Transverse colon (tissue), 4 donors: ENCODE data around the gene NKX2-3. TPM values are rescaled to one million over a fixed set of nuclear protein-coding genes. Genes with fewer than 3 reads are reported as not detected.
A peak's percentile ranks its signal among the peaks of the same experiment; 100 is the strongest.

Source experiments
- DNase-seq: peaks from one replicate; pipeline ENCODE4 v3.0.0-alpha.2; 2019
- H3K27ac ChIP-seq, 4 donors: fragments of 200-600 bp; sonication (generic); 2 replicates each; pipeline ENCODE4 v1.5.1; 2016 to 2018; ENCODE audit warnings: inconsistent platforms in 4 of 4
- H3K27me3 ChIP-seq: fragments of 200-600 bp; sonication (generic); 2 replicates; pipeline ENCODE4 v1.5.1; 2017; ENCODE audit warnings: inconsistent platforms
- H3K36me3 ChIP-seq, 4 donors: fragments of 200-600 bp; sonication (generic); 2 replicates each; pipeline ENCODE4 v1.5.1; 2017 to 2019; ENCODE audit warnings: inconsistent platforms in 4 of 4
- H3K4me1 ChIP-seq, 4 donors: fragments of 200-600 bp; sonication (generic); 2 replicates each; pipeline ENCODE4 v1.5.1; 2017 to 2020; ENCODE audit warnings: inconsistent platforms in 4 of 4
- H3K4me3 ChIP-seq, 4 donors: fragments of 200-600 bp; sonication (generic); 1 replicate in 1 of 4; 2 replicates in 3 of 4; pipeline versions ENCODE4 v1.5.1 to v1.6.1; 2017 to 2019; ENCODE audit warnings: inconsistent platforms in 4 of 4
- H3K9me3 ChIP-seq, 2 donors: fragments of 200-600 bp; sonication (generic); 2 replicates each; pipeline ENCODE4 v1.5.1; 2017 to 2019; ENCODE audit warnings: inconsistent platforms in 2 of 2
- EP300 ChIP-seq: sonication (generic); formaldehyde crosslinking; IDR thresholded peaks from one replicate; pipeline ENCODE4 v1.6.1; 2017; ENCODE audit warnings: antibody characterized with exemption, low read depth
- POLR2A ChIP-seq: fragments of 450-650 bp; IDR thresholded peaks from one replicate; pipeline ENCODE4 v1.6.1; 2016; ENCODE audit warnings: antibody characterized with exemption, mild to moderate bottlenecking, moderate library complexity
- POLR2AphosphoS5 ChIP-seq, 3 donors: sonication (generic); formaldehyde crosslinking; IDR thresholded peaks; one replicate each; pipeline ENCODE4 v1.6.1; 2016; ENCODE audit warnings: antibody characterized with exemption in 3 of 3
- WGBS, 2 donors: methylation state at CpG; one replicate each; pipeline ENCODE4 v1.1.5; 2018; ENCODE audit warnings: low coverage in 1 of 2; 5-methylcytosine and 5-hydroxymethylcytosine counted together
- in situ Hi-C, 4 donors: fragments of 200-750 bp; cut with MboI; loops; one replicate each; pipeline versions ENCODE4 v1.15.0 to v1.15.1; 2017; ENCODE audit warnings: low sequenced_read_pairs in 3 of 4, low pct_ligation_motif_present in 1 of 4, low pct_unique_long_range_greater_than_20kb in 1 of 4
- intact Hi-C: fragments of 100-400 bp; cut with DNase I; formaldehyde crosslinking; loops from one replicate; pipeline ENCODE4 v1.15.1; 2023; ENCODE audit warnings: low total_unique reads
- total RNA-seq, 4 donors: library from RNA; depleted of rRNA; stranded (reverse); fragments of >200 nt; gene quantifications; one replicate each; pipeline ENCODE4 v1.1.0, GENCODE V29; 2016
- TF ChIP-seq, protein P1 (sequence below), 5 experiments: fragments of 200-600 bp in 3 of 5; fragments of 450-650 bp in 2 of 5; sonication (generic) in 3 of 5; IDR thresholded peaks; 1 replicate in 2 of 5; 2 replicates in 3 of 5; pipeline ENCODE4 v1.5.1; 2016 to 2017; ENCODE audit warnings: antibody characterized with exemption in 5 of 5, inconsistent platforms in 3 of 5, mild to moderate bottlenecking in 2 of 5, moderate library complexity in 1 of 5

The NKX2-3 gene
- total RNA-seq, 4 donors from 2014 or later, result 7.0 to 11.1 (median 9.7) TPM

DNA sequence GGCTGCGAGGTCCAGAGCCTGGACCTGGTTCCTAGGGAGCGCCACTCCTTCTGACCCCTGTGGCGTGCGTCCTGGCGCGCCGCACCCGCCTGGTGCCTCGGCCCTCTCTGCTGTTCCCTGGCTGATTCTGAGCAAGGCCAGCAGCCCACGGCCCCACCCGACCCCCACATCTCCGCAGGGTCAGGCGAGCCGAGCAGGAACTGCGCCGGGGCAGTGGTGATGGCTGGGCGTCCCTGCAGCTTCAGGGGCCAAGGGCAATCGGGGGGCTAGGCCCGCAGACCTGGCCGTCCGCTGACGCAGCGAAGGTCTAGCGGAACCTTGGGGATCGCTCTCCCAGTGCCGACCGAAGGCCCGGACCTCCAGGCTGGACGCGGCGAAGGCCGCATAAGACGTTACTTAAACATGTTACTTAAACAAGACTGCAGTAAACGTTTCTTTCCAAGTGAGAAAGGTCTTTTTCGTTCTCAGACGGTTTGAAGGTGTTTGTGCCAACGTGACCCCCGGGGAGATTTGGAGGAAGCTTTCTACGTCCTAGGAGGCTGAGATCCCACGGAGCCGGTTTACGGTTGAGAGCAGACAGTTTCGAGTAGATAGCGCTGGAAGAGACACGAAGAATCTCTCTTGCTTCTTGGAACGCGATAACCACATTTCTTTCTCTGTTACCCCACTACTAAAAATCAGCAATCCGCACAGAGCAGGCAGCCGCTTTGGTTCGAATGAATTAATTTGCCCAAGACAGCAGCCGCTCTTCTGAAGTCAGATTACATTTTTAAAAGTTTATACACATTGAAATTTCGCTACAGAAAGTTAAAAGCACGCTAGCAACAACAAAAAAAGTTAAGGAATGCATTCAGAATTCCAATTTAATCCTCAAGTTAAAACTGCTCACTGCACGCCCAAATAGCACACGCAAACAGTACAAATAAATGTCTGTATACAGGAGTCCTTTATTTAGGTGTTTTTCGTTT, 4.9 kb upstream of the NKX2-3 start:
- H3K4me1 ChIP-seq, result peaks cover 3 to 45% (median 5%) of the 10 kb centered on the region in 4 donors
- peak overlapping the region; percentile 86 to 94 (median 90) for H3K27ac ChIP-seq
- H3K9me3 ChIP-seq, result no peaks in the 10 kb centered on the region
- no peak for DNase-seq
- intact Hi-C loops, result no loop called here
- peaks cover 97% of the 10 kb centered on the region for H3K27me3 ChIP-seq
- peak overlapping the region; percentile 7 to 55 (median 30) for H3K4me3 ChIP-seq
- WGBS, 2 donors, result 14 to 17% methylated on average over 13 to 51 of the region's 56 CpGs
- in situ Hi-C loops, result loop anchor here in 1 of 4 donors (10.0 kb wide), 1 partner anchor 93 kb away; the partner anchor contains the start of gene GOT1
- H3K36me3 ChIP-seq, result no peaks in the 10 kb centered on the region
- TF ChIP-seq POLR2AphosphoS5 (IDR thresholded peaks at IDR 0.05) (peak in 1 of 3 donors; percentile 3), EP300 (no peak), POLR2A (no peak)
- TF ChIP-seq, protein P1, sequence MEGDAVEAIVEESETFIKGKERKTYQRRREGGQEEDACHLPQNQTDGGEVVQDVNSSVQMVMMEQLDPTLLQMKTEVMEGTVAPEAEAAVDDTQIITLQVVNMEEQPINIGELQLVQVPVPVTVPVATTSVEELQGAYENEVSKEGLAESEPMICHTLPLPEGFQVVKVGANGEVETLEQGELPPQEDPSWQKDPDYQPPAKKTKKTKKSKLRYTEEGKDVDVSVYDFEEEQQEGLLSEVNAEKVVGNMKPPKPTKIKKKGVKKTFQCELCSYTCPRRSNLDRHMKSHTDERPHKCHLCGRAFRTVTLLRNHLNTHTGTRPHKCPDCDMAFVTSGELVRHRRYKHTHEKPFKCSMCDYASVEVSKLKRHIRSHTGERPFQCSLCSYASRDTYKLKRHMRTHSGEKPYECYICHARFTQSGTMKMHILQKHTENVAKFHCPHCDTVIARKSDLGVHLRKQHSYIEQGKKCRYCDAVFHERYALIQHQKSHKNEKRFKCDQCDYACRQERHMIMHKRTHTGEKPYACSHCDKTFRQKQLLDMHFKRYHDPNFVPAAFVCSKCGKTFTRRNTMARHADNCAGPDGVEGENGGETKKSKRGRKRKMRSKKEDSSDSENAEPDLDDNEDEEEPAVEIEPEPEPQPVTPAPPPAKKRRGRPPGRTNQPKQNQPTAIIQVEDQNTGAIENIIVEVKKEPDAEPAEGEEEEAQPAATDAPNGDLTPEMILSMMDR (IDR thresholded peaks at IDR 0.05), result no peak

DNA sequence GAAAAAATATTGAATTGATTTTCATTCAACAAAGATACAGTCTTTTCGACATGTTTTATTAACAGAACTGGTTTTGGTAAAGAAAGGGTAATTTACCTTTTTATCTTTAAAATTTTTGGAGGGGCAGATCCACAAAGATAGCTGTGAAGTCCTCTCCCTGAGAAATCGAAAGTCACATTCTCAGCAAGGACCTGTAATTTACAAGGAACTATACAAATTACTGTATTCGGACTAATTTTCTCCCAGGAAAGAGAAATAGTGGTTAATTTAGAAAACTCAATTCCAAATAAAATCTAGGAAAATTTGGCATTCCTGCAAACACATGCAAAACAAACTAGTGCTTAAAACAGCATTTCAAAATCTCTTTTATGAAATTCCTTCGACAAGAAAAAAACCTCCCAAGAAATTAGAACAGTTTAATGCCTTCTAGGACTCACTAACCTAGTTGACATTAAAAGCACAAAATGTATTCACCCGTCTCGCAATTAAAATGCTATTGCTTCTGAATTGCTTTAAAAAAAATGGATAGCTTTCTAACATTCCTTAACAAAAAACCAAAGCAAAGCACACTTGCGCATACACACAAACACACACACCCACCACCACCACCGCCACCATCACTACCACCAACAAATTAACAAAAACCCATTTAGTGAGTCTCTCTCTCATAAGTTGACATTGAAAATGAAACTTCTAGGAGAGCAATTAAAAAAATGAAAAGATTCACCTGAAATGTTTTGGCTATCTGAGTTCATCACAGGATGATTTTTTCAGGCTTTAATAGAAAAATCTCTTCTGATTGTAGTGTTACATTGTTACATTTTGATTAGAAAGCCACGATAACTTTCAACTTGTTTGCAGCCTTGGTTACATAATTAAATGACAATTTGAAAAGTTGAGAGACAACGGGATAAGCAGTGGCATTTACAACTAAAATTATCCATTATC, 4.0 kb upstream of the NKX2-3 start:
- Histone ChIP-seq H3K27me3 (peaks cover 97% of the 10 kb centered on the region), H3K36me3 (no peaks in the 10 kb centered on the region), H3K27ac (peak overlapping the region; percentile 86 to 94 (median 90)), H3K9me3 (no peaks in the 10 kb centered on the region), H3K4me3 (peak overlapping the region in 3 of 4 donors; percentile 7 to 55 (median 46)), H3K4me1 (peaks cover 0 to 36% (median 4%) of the 10 kb centered on the region in 4 donors)
- in situ Hi-C loops (loop anchor here in 1 of 4 donors (10.0 kb wide), 1 partner anchor 94 kb away; the partner anchor contains the start of gene GOT1), intact Hi-C loops (no loop called here)
- TF ChIP-seq POLR2A (no peak), POLR2AphosphoS5 (IDR thresholded peaks at IDR 0.05) (peak in 1 of 3 donors; percentile 2)
- DNase-seq, result no peak
- 15 to 19% methylated on average over 10 of the region's 10 CpGs for WGBS, 2 donors

DNA sequence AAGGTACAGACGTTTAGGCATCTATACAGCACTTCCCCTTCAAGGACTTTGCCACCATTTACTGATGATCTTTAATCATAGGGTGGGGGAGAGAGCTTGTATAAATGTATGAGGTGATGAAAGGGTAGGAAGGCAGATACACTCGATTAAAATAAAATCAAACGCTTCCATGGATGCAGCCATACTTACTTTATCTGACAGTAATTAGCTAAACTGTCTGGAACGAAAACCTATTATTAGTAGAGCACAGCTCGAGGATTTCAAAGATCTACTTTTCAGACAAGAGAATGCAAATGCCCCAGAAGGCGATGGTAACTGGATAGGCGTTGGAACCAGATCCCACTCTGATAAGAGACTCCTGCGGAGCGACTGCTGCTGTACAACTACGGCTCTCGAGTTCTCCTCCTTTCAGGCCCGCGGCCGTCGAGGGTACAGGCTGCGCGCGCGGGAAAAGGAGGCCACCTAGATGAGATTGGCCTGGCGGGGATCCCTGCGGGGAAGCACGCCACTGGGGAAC, 3.1 kb upstream of the NKX2-3 start:
- intact Hi-C loops, result no loop called here

More for the DNA sequence above, 3.1 kb upstream of the NKX2-3 start:
- TF ChIP-seq, protein P1 (IDR thresholded peaks at IDR 0.05), result no peak
- TF ChIP-seq EP300, result no peak
- TF ChIP-seq POLR2AphosphoS5 (IDR thresholded peaks at IDR 0.05), result no peak
- Histone ChIP-seq H3K9me3 (no peaks in the 10 kb centered on the region), H3K4me1 (peaks cover 0 to 32% (median 4%) of the 10 kb centered on the region in 4 donors), H3K36me3 (no peaks in the 10 kb centered on the region), H3K27ac (peak overlapping the region; percentile 86 to 94 (median 90)), H3K27me3 (peaks cover 97% of the 10 kb centered on the region), H3K4me3 (peak overlapping the region in 3 of 4 donors; percentile 46 to 55 (median 47))
- DNase-seq, result peak; percentile 16
- 5 to 25% methylated on average over 5 to 22 of the region's 22 CpGs for WGBS, 2 donors
- in situ Hi-C loops, result loop anchor here in 1 of 4 donors (10.0 kb wide), 1 partner anchor 95 kb away; the partner anchor contains the start of gene GOT1
